ENCODE measurements around the gene CLCA1.
A peak's percentile ranks its signal among the peaks of the same experiment; 100 is the strongest.

CLCA1 gene

GRCh38 chr1:86468501-86468977 lies at the start of gene CLCA1:
TSS of gene CLCA1 (plus strand) at chr1:86468927. CDS start at chr1:86468972, 45 bp downstream.
- DNase-seq (ENCODE audit: low read depth) = no peak

GRCh38 chr1:86419277-86419903 lies 49.3 kb upstream of the CLCA1 start:
- no peak for DNase-seq (ENCODE audit: low read depth)

- no peak for DNase-seq (ENCODE audit: low read depth)
These were observed 47.0 kb upstream of the CLCA1 start for GRCh38 chr1:86421601-86422280.

- DNase-seq (ENCODE audit: low read depth) = peak; percentile 9
These were observed 45.3 kb upstream of the CLCA1 start for GRCh38 chr1:86423473-86423872.

GRCh38 chr1:86423873-86424272 lies 44.9 kb upstream of the CLCA1 start, which contains the start of gene CLCA2:
TSS of gene CLCA2 (plus strand) at chr1:86424171. CDS start at chr1:86424248, 77 bp downstream.
- DNase-seq (ENCODE audit: low read depth) = no peak

- DNase-seq (ENCODE audit: low read depth) = peak; percentile 52
These were observed 39.5 kb upstream of the CLCA1 start for GRCh38 chr1:86429122-86429725.

GRCh38 chr1:86429835-86430234 lies 38.9 kb upstream of the CLCA1 start:
- peak; percentile 97 for DNase-seq (ENCODE audit: low read depth)

- no peak for DNase-seq (ENCODE audit: low read depth)
These were observed 38.4 kb upstream of the CLCA1 start for GRCh38 chr1:86430376-86430775.

- DNase-seq (ENCODE audit: low read depth) = no peak
These were observed 34.7 kb upstream of the CLCA1 start for GRCh38 chr1:86434059-86434458.

- DNase-seq (ENCODE audit: low read depth) = no peak
These were observed 33.4 kb upstream of the CLCA1 start for GRCh38 chr1:86435327-86435726.

GRCh38 chr1:86436041-86436440 lies 32.7 kb upstream of the CLCA1 start:
- no peak for DNase-seq (ENCODE audit: low read depth)

- no peak for DNase-seq (ENCODE audit: low read depth)
These were observed 27.1 kb upstream of the CLCA1 start for GRCh38 chr1:86441581-86441980.

- no peak for DNase-seq (ENCODE audit: low read depth)
These were observed 26.7 kb upstream of the CLCA1 start for GRCh38 chr1:86441997-86442396.

- no peak for DNase-seq (ENCODE audit: low read depth)
These were observed 22.8 kb upstream of the CLCA1 start for GRCh38 chr1:86445919-86446318.

- no peak for DNase-seq (ENCODE audit: low read depth)
These were observed 21.4 kb upstream of the CLCA1 start for GRCh38 chr1:86447198-86447790.

- no peak for DNase-seq (ENCODE audit: low read depth)
These were observed 20.1 kb upstream of the CLCA1 start for GRCh38 chr1:86448670-86449069.

GRCh38 chr1:86449103-86449502 lies 19.6 kb upstream of the CLCA1 start:
- DNase-seq (ENCODE audit: low read depth) = no peak

- DNase-seq (ENCODE audit: low read depth) = no peak
These were observed 17.9 kb upstream of the CLCA1 start for GRCh38 chr1:86450847-86451246.

GRCh38 chr1:86453664-86454063 lies 15.1 kb upstream of the CLCA1 start:
- peak; percentile 8 for DNase-seq (ENCODE audit: low read depth)

GRCh38 chr1:86455073-86455472 lies 13.7 kb upstream of the CLCA1 start:
- DNase-seq (ENCODE audit: low read depth) = no peak

- DNase-seq (ENCODE audit: low read depth) = no peak
These were observed 7.7 kb upstream of the CLCA1 start for GRCh38 chr1:86460998-86461397.

- no peak for DNase-seq (ENCODE audit: low read depth)
These were observed 7.2 kb upstream of the CLCA1 start for GRCh38 chr1:86461482-86461881.

GRCh38 chr1:86464819-86465218 lies 3.9 kb upstream of the CLCA1 start:
- no peak for DNase-seq (ENCODE audit: low read depth)

All from amniotic epithelial cell (primary cell).